SH-SY5Y (cell line): Measurements from ENCODE around the gene FSTL5.

Experiments
- GATA2 ChIP-seq: IDR thresholded peaks from 2 replicates; pipeline ENCODE4 v1.6.1; 2011; ENCODE audit warnings: mild to moderate bottlenecking, low read depth, low read length
- GATA3 ChIP-seq: IDR thresholded peaks from 2 replicates; pipeline ENCODE4 v1.6.1; 2011; ENCODE audit warnings: low read depth, mild to moderate bottlenecking, low read length, moderate library complexity

GRCh38 chr4:161522031-161522430 is 641.8 kb downstream of the FSTL5 start:
- TF ChIP-seq GATA2 (no peak), GATA3 (no peak)
